SK-N-SH treated with all-trans-retinoic acid at 6 μM for 48 hours (cell line): ENCODE results near the gene TMEM45B.

Source experiments
- BACH2 ChIP-seq: fragments of 250-450 bp; sonication (Bioruptor Pico); IDR thresholded peaks from 2 replicates; pipeline ENCODE4 v1.9.0; 2021; ENCODE audit warnings: mild to moderate bottlenecking, borderline replicate concordance
- GLIS3 ChIP-seq: fragments of 250-450 bp; sonication (Bioruptor Pico); IDR thresholded peaks from 2 replicates; pipeline ENCODE4 v1.5.0; 2020; ENCODE audit warnings: mild to moderate bottlenecking, moderate library complexity
- OSR1 ChIP-seq: fragments of 250-450 bp; sonication (Bioruptor Pico); IDR thresholded peaks from 2 replicates; pipeline ENCODE4 v1.8.0; 2022; ENCODE audit warnings: moderate library complexity, mild to moderate bottlenecking, inconsistent platforms
- RARB ChIP-seq: fragments of 250-450 bp; sonication (Bioruptor Pico); IDR thresholded peaks from 2 replicates; pipeline ENCODE4 v1.8.0; 2021; ENCODE audit warnings: mild to moderate bottlenecking, moderate library complexity
- TCF4 ChIP-seq: fragments of 250-450 bp; sonication (Bioruptor Pico); IDR thresholded peaks from 2 replicates; pipeline ENCODE4 v1.8.0; 2021; ENCODE audit warnings: mild to moderate bottlenecking, moderate library complexity, borderline replicate concordance
- ZC3H10 ChIP-seq: fragments of 250-450 bp; sonication (Bioruptor Pico); IDR thresholded peaks from 2 replicates; pipeline ENCODE4 v1.5.1; 2021; ENCODE audit warnings: mild to moderate bottlenecking, moderate library complexity
- ZFP30 ChIP-seq: fragments of 450-650 bp; formaldehyde crosslinking; IDR thresholded peaks from 2 replicates; pipeline ENCODE4 v1.5.0; 2022; ENCODE audit warnings: mild to moderate bottlenecking, moderate library complexity
- TF ChIP-seq, protein P1 (sequence below): fragments of 250-450 bp; sonication (Bioruptor Pico); IDR thresholded peaks from 2 replicates; pipeline ENCODE4 v1.5.0; 2020; ENCODE audit warnings: mild to moderate bottlenecking, moderate library complexity
- TF ChIP-seq, protein P2 (sequence below): fragments of 250-450 bp; sonication (Bioruptor Pico); IDR thresholded peaks from 2 replicates; pipeline ENCODE4 v1.8.0; 2020; ENCODE audit warnings: mild to moderate bottlenecking, moderate library complexity, borderline replicate concordance
- TF ChIP-seq, protein P3 (sequence below): fragments of 250-450 bp; sonication (Bioruptor Pico); IDR thresholded peaks from 2 replicates; pipeline ENCODE4 v1.5.1; 2020; ENCODE audit warnings: low read depth, mild to moderate bottlenecking, moderate library complexity
- TF ChIP-seq, protein P4 (sequence below): fragments of 250-450 bp; sonication (Bioruptor Pico); IDR thresholded peaks from 2 replicates; pipeline ENCODE4 v1.5.1; 2021; ENCODE audit warnings: mild to moderate bottlenecking, moderate library complexity

DNA sequence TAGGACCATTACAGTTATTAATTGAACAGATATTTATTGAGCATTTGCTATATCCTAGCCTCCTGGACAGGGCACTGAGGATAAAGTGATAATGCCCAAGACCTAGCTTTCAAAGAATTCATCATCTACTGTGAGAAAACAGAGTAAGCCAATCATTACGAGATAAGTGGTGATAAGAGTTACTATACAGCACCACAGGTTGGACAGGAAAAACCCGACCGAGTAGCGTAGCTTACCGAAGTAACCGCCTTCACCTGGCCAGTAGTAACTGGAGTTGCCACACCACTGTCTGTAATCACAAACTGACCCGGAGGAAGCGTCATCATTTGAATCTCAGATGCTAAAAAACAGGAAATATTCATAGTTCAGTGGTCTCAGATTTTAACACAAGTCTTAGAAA lies 89.8 kb downstream of the TMEM45B start:
- TF ChIP-seq, protein P1, sequence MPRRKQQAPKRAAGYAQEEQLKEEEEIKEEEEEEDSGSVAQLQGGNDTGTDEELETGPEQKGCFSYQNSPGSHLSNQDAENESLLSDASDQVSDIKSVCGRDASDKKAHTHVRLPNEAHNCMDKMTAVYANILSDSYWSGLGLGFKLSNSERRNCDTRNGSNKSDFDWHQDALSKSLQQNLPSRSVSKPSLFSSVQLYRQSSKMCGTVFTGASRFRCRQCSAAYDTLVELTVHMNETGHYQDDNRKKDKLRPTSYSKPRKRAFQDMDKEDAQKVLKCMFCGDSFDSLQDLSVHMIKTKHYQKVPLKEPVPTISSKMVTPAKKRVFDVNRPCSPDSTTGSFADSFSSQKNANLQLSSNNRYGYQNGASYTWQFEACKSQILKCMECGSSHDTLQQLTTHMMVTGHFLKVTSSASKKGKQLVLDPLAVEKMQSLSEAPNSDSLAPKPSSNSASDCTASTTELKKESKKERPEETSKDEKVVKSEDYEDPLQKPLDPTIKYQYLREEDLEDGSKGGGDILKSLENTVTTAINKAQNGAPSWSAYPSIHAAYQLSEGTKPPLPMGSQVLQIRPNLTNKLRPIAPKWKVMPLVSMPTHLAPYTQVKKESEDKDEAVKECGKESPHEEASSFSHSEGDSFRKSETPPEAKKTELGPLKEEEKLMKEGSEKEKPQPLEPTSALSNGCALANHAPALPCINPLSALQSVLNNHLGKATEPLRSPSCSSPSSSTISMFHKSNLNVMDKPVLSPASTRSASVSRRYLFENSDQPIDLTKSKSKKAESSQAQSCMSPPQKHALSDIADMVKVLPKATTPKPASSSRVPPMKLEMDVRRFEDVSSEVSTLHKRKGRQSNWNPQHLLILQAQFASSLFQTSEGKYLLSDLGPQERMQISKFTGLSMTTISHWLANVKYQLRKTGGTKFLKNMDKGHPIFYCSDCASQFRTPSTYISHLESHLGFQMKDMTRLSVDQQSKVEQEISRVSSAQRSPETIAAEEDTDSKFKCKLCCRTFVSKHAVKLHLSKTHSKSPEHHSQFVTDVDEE: no peak
- no peak for TF ChIP-seq TCF4
- no peak for TF ChIP-seq ZC3H10
- no peak for TF ChIP-seq OSR1 (CRISPR knock-in tag)
- no peak for TF ChIP-seq ZFP30
- TF ChIP-seq GLIS3 (CRISPR knock-in tag): no peak
- no peak for TF ChIP-seq BACH2 (CRISPR knock-in tag)
- TF ChIP-seq, protein P2, sequence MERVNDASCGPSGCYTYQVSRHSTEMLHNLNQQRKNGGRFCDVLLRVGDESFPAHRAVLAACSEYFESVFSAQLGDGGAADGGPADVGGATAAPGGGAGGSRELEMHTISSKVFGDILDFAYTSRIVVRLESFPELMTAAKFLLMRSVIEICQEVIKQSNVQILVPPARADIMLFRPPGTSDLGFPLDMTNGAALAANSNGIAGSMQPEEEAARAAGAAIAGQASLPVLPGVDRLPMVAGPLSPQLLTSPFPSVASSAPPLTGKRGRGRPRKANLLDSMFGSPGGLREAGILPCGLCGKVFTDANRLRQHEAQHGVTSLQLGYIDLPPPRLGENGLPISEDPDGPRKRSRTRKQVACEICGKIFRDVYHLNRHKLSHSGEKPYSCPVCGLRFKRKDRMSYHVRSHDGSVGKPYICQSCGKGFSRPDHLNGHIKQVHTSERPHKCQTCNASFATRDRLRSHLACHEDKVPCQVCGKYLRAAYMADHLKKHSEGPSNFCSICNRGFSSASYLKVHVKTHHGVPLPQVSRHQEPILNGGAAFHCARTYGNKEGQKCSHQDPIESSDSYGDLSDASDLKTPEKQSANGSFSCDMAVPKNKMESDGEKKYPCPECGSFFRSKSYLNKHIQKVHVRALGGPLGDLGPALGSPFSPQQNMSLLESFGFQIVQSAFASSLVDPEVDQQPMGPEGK (CRISPR knock-in tag): no peak
- TF ChIP-seq RARB: no peak
- TF ChIP-seq, protein P3, sequence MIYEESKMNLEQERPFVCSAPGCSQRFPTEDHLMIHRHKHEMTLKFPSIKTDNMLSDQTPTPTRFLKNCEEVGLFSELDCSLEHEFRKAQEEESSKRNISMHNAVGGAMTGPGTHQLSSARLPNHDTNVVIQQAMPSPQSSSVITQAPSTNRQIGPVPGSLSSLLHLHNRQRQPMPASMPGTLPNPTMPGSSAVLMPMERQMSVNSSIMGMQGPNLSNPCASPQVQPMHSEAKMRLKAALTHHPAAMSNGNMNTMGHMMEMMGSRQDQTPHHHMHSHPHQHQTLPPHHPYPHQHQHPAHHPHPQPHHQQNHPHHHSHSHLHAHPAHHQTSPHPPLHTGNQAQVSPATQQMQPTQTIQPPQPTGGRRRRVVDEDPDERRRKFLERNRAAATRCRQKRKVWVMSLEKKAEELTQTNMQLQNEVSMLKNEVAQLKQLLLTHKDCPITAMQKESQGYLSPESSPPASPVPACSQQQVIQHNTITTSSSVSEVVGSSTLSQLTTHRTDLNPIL (CRISPR knock-in tag): no peak
- TF ChIP-seq, protein P4, sequence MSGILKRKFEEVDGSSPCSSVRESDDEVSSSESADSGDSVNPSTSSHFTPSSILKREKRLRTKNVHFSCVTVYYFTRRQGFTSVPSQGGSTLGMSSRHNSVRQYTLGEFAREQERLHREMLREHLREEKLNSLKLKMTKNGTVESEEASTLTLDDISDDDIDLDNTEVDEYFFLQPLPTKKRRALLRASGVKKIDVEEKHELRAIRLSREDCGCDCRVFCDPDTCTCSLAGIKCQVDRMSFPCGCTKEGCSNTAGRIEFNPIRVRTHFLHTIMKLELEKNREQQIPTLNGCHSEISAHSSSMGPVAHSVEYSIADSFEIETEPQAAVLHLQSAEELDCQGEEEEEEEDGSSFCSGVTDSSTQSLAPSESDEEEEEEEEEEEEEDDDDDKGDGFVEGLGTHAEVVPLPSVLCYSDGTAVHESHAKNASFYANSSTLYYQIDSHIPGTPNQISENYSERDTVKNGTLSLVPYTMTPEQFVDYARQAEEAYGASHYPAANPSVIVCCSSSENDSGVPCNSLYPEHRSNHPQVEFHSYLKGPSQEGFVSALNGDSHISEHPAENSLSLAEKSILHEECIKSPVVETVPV: no peak
